H1 (cell line): Measurements from ENCODE around the gene RNF111. TPM values are rescaled to one million over a fixed set of nuclear protein-coding genes. Genes with fewer than 3 reads are reported as not detected.

Source experiments
- BACH1 ChIP-seq: IDR thresholded peaks from 2 replicates; pipeline ENCODE4 v1.6.1; 2012; ENCODE audit warnings: low read length, improper control_type of control experiment
- BCL11A ChIP-seq, 2 experiments: IDR thresholded peaks; one replicate each; pipeline ENCODE4 v1.6.1; 2011; ENCODE audit warnings: low read depth in 2 of 2, low read length in 2 of 2, mild to moderate bottlenecking in 2 of 2
- CHD7 ChIP-seq: fragments of 300-600 bp; sonication (generic); IDR thresholded peaks from 2 replicates; pipeline ENCODE4 v1.7.1; 2012; ENCODE audit warnings: low read length, moderate library complexity, mild to moderate bottlenecking, inconsistent platforms; ENCODE audit not compliant: insufficient replicate concordance
- GTF2F1 ChIP-seq: IDR thresholded peaks from 2 replicates; pipeline ENCODE4 v1.6.1; 2012; ENCODE audit warnings: low read depth, low read length, improper control_type of control experiment, borderline replicate concordance
- HDAC2 ChIP-seq, 2 experiments: fragments of 300-600 bp in 1 of 2; sonication (generic) in 1 of 2; IDR thresholded peaks; 2 replicates each; pipeline ENCODE4 v1.6.1; 2011 to 2012; ENCODE audit warnings: low read depth in 2 of 2, low read length in 2 of 2, mild to moderate bottlenecking in 2 of 2, moderate library complexity in 2 of 2, borderline replicate concordance in 1 of 2, inconsistent platforms in 1 of 2
- PHF8 ChIP-seq: fragments of 200-600 bp; sonication (generic); conservative IDR thresholded peaks from 2 replicates; pipeline ENCODE4 v1.7.1; 2012; ENCODE audit warnings: low read depth, mild to moderate bottlenecking, inconsistent platforms, low read length, moderate library complexity
- RNF2 ChIP-seq: fragments of 200-900, 300-1000 bp; sonication (generic); IDR thresholded peaks from 2 replicates; pipeline ENCODE4 v1.7.1; 2016; ENCODE audit warnings: borderline replicate concordance, low read depth, mild to moderate bottlenecking, antibody characterized with exemption, low read length; ENCODE audit not compliant: poor library complexity, severe bottlenecking; ENCODE audit errors: missing control alignments
- SAP30 ChIP-seq: fragments of 300-600 bp; sonication (generic); IDR thresholded peaks from 2 replicates; pipeline ENCODE4 v1.7.1; 2012; ENCODE audit warnings: low read length, moderate library complexity, mild to moderate bottlenecking, inconsistent platforms; ENCODE audit not compliant: insufficient read depth, insufficient replicate concordance
- SP1 ChIP-seq: IDR thresholded peaks from 2 replicates; pipeline ENCODE4 v1.6.1; 2011; ENCODE audit warnings: low read depth, low read length
- TAF1 ChIP-seq: IDR thresholded peaks from 2 replicates; pipeline ENCODE4 v1.6.1; 2011; ENCODE audit warnings: mild to moderate bottlenecking, low read depth, low read length
- TCF12 ChIP-seq: IDR thresholded peaks from 2 replicates; pipeline ENCODE4 v1.6.1; 2011; ENCODE audit warnings: low read depth, mild to moderate bottlenecking, low read length
- polyA plus RNA-seq, 7 experiments: library from polyadenylated mRNA; depleted of rRNA in 3 of 7; stranded (reverse) in 5 of 7; unstranded in 2 of 7; fragments of >200 nt in 5 of 7; fragments of 200-250 nt in 2 of 7; gene quantifications; 1 replicate in 5 of 7; 2 replicates in 1 of 7; 4 replicates in 1 of 7; pipeline versions ENCODE4 v1.2.1 to v1.2.3, GENCODE V29; 2011 to 2013; ENCODE audit warnings: missing spikeins in 2 of 7, mixed read lengths in 2 of 7
- total RNA-seq: library from RNA; stranded (reverse); fragmentation: NEBNext Ultra II Directional; extraction: Animal tissue kit (Norgen Biotek cat#: 25700); gene quantifications from 2 replicates; pipeline ENCODE4 v1.2.1, GENCODE V29; 2021

The RNF111 gene
- total and polyA plus RNA-seq, 2 of the 8 experiments (the other 6 are each of a cell fraction or from before 2014, with no cell fraction given): 18.5 to 26.6 TPM

GRCh38 chr15:59074607-59075006, 87.1 kb downstream of the RNF111 start (continued):
- no peak for TF ChIP-seq CHD7
- TF ChIP-seq SP1: no peak
- no peak for TF ChIP-seq PHF8
- no peak for TF ChIP-seq BACH1
- TF ChIP-seq SAP30: no peak
- no peak for TF ChIP-seq HDAC2 (IDR thresholded peaks at IDR 0.05; ENCODE audit: borderline replicate concordance in 1 of 2, low read depth in 2 of 2, low read length in 2 of 2)
- no peak for TF ChIP-seq TCF12
- TF ChIP-seq TAF1: no peak
- no peak for TF ChIP-seq BCL11A (IDR thresholded peaks at IDR 0.05; ENCODE audit: low read depth in 2 of 2, low read length in 2 of 2)
- no peak for TF ChIP-seq GTF2F1
- no peak for TF ChIP-seq RNF2
